Renal cortex interstitium (tissue), 15 donors: ENCODE data around the gene EGLN1. TPM values are rescaled to one million over a fixed set of nuclear protein-coding genes. Genes with fewer than 3 reads are reported as not detected.
"Not testable (repeated sequence)": the region's sequence is repeated elsewhere in the genome, so short reads cannot be mapped to it uniquely, and the experiment has no call there.

ENCODE experiments used
- DNase-seq, 11 donors: peaks; one replicate each; pipeline ENCODE4 v3.0.0-alpha.2; 2013; ENCODE audit warnings: low read depth in 9 of 11, low spot score in 4 of 11; ENCODE audit errors: extremely low read depth in 1 of 11
- long read RNA-seq, 16 experiments: transcript quantifications; one replicate each; lab custom pipeline, GENCODE V29; 2026
- polyA plus RNA-seq, 3 donors: library from polyadenylated mRNA; unstranded; fragments of 120-200 nt; gene quantifications; one replicate each; pipeline ENCODE4 v1.2.1, GENCODE V29; 2013; ENCODE audit not compliant: insufficient read length in 3 of 3

The EGLN1 gene
- polyA plus RNA-seq, result 10 to 100 TPM; 43.7 to 48.1 (median 46.1) TPM
- long read RNA-seq, donor 1, full-length matches to known transcripts, result 4 of 10 reads
- long read RNA-seq, donor 1, partial matches to known transcripts, result 0 of 10 reads
- long read RNA-seq, donor 1, other reads (novel, unspliced or antisense), result 6 of 10 reads
- long read RNA-seq, donor 2, full-length matches to known transcripts, result 11 of 11 reads
- long read RNA-seq, donor 2, partial matches to known transcripts, result 0 of 11 reads
- long read RNA-seq, donor 2, other reads (novel, unspliced or antisense), result 0 of 11 reads
- long read RNA-seq, donor 3, full-length matches to known transcripts, result 18 of 18 reads
- long read RNA-seq, donor 3, partial matches to known transcripts, result 0 of 18 reads
- long read RNA-seq, donor 3, other reads (novel, unspliced or antisense), result 0 of 18 reads
- long read RNA-seq, donor 4, full-length matches to known transcripts, result 11 of 11 reads
- long read RNA-seq, donor 4, partial matches to known transcripts, result 0 of 11 reads
- long read RNA-seq, donor 4, other reads (novel, unspliced or antisense), result 0 of 11 reads
- long read RNA-seq, donor 5, result 0 reads
- long read RNA-seq, donor 6, full-length matches to known transcripts, result 5 of 10 reads
- long read RNA-seq, donor 6, partial matches to known transcripts, result 5 of 10 reads
- long read RNA-seq, donor 6, other reads (novel, unspliced or antisense), result 0 of 10 reads
- long read RNA-seq, donor 7, full-length matches to known transcripts, result 11 of 11 reads
- long read RNA-seq, donor 7, partial matches to known transcripts, result 0 of 11 reads
- long read RNA-seq, donor 7, other reads (novel, unspliced or antisense), result 0 of 11 reads
- long read RNA-seq, donor 8, full-length matches to known transcripts, result 20 of 25 reads
- long read RNA-seq, donor 8, partial matches to known transcripts, result 0 of 25 reads
- long read RNA-seq, donor 8, other reads (novel, unspliced or antisense), result 5 of 25 reads
- long read RNA-seq, donor 9, full-length matches to known transcripts, result 16 of 16 reads
- long read RNA-seq, donor 9, partial matches to known transcripts, result 0 of 16 reads
- long read RNA-seq, donor 9, other reads (novel, unspliced or antisense), result 0 of 16 reads
- long read RNA-seq, donor 10, full-length matches to known transcripts, result 9 of 9 reads
- long read RNA-seq, donor 10, partial matches to known transcripts, result 0 of 9 reads
- long read RNA-seq, donor 10, other reads (novel, unspliced or antisense), result 0 of 9 reads
- long read RNA-seq, donor 11, full-length matches to known transcripts, result 7 of 7 reads
- long read RNA-seq, donor 11, partial matches to known transcripts, result 0 of 7 reads
- long read RNA-seq, donor 11, other reads (novel, unspliced or antisense), result 0 of 7 reads
- long read RNA-seq, donor 12, full-length matches to known transcripts, result 1 of 1 reads
- long read RNA-seq, donor 12, partial matches to known transcripts, result 0 of 1 reads
- long read RNA-seq, donor 12, other reads (novel, unspliced or antisense), result 0 of 1 reads
- long read RNA-seq, donor 13, full-length matches to known transcripts, result 20 of 59 reads
- long read RNA-seq, donor 13, partial matches to known transcripts, result 32 of 59 reads
- long read RNA-seq, donor 13, other reads (novel, unspliced or antisense), result 7 of 59 reads
- long read RNA-seq, donor 14, full-length matches to known transcripts, result 11 of 28 reads
- long read RNA-seq, donor 14, partial matches to known transcripts, result 17 of 28 reads
- long read RNA-seq, donor 14, other reads (novel, unspliced or antisense), result 0 of 28 reads
- long read RNA-seq, donor 15, full-length matches to known transcripts, result 3 of 3 reads
- long read RNA-seq, donor 15, partial matches to known transcripts, result 0 of 3 reads
- long read RNA-seq, donor 15, other reads (novel, unspliced or antisense), result 0 of 3 reads
- long read RNA-seq, donor 16, full-length matches to known transcripts, result 23 of 29 reads
- long read RNA-seq, donor 16, partial matches to known transcripts, result 0 of 29 reads
- long read RNA-seq, donor 16, other reads (novel, unspliced or antisense), result 6 of 29 reads

DNA sequence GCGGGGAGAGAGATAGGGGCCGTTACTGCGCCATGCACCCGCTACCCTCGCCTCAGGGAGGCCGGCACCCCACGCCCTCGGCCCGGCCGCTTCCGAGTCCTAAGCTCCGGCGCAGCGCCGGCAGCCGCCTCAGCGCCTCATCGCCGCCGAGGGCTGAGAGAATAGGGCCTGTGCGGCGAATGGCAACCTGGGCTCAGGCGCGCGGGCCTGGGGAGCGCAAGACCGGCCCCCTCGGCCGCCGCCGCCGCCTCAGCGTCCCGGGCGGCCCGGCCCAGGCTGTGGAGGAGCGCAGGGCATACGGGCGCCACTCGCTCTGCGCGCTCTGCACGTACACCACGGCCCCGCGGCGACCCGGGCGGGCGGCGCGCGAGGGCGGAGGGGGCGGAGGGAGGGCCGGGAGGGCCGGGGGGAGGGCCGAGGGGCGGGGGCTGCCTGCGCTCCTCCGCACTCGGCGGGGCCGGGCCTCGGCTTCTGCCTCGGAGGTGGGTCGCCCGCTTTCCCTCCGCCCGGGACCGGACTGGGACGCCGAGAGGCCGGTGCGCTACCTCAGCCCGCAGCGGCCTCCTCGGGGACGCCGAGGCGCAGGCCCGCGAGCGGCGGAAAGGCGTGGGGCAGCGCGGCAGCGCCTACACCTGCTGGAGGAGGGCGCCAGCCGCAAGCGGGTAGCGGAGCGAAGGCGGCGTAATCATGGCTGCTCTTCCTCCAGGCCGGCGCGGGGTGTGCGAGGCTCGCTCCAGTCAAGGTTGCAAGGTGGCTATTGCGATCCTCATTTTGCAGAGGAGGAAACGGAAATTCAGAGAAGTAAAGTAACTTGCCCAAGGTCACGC, at the start of gene EGLN1:
TSS of gene EGLN1 (minus strand) at position 317 of the 827 bp plus-strand sequence. CDS start 399 bp downstream, outside the sequence.
- peak in 10 of 11 donors; percentile 64 to 78 (median 72) for DNase-seq

DNA sequence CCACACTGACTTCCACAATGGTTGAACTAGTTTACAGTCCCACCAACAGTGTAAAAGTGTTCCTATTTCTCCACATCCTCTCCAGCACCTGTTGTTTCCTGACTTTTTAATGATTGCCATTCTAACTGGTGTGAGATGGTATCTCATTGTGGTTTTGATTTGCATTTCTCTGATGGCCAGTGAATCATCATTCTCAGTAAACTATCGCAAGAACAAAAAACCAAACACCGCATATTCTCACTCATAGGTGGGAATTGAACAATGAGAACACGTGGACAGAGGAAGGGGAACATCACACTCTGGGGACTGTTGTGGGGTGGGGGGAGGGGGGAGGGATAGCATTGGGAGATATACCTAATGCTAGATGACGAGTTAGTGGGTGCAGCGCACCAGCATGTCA, 49.4 kb upstream of the EGLN1 start:
- not testable (repeated sequence) for DNase-seq

DNA sequence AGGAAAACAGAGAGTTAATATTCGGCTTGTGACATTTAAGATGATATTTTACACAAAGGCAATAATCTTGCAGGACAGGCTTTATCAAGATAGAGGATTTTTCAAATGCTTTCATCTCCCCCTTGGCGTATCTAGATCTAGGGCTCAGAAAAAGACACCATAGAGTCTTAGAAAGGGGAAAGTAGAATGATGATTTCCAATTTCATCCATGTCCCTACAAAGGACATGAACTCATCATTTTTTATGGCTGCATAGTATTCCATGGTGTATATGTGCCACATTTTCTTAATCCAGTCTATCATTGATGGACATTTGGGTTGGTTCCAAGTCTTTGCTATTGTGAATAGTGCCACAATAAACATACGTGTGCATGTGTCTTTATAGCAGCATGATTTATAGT, 48.9 kb upstream of the EGLN1 start:
- DNase-seq, result not testable (repeated sequence)

DNA sequence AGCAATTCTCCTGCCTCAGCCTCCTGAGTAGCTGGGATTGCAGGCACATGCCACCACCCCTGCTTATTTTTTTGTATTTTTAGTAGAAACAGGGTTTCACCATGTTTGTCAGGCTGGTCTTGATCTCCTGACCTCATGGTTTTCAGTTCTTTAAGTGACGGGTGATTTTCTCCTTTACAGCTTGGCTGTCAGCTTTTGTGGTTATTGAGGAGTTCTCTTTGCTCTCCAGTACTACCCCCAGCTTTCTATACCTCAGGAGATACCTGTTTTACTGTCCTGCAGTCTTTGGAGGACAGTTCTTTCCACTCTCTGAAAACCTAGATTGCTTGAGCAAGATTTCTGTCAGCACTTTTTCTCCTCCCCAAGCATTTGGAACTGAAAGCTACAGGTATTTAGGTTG, 45.9 kb upstream of the EGLN1 start:
- DNase-seq, result no peak

DNA sequence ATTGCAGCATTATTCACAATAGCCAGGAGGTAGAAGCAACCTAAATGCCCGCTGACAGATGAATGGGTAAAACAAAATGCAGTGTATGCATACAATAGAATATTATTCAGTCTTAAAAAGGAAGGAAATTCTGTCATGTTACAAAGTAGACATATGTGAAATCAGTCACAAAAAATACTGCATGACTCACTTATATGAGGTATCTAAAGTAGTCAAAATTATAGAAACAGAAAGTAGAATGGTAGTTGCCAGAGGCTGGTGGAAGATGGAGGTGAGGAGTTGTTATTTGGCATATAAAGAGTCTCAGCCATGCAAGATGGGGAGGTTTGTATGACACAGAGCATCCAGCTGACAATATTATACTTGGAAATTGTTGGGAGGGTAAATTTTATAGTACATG, 43.0 kb upstream of the EGLN1 start:
- DNase-seq, result no peak

DNA sequence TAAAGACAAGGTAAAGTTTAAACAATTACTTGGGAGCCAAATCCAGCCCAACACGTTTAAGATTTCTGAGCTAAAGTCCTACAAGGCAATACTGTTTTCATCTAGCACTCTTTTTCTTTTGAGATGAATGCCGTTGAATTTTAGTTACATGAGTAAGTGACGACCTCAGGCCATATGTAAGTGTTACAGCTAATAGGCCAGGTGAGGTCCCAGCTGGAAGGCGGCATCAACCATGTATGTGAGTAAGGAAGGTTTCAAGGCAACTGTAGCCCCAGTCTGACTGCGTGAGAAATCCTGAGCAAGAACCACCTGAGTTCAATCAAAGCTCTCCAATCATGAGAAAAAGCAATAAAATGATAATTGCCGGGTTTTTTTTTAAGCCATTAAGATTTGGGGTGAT, 41.5 kb upstream of the EGLN1 start:
- DNase-seq, result no peak

DNA sequence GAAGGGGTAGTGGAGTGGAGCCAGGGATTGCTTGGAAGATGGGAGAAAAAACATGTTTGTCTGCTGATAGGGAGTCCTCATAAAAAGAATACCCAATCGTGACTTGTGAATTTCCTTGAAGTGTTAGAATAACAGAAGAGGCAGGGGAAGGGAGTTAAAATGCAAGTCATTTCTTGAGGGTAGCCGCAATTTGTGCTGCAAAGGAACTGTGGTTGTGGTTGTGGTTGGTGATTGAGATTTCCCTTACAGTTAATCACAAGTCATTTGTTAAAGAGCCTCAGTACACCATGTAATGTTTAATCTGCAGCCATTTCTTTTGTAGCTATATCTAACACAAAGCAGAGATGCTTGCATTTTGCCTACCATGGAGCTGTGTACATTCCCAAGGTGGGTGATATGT, 38.5 kb upstream of the EGLN1 start:
- DNase-seq, result no peak

DNA sequence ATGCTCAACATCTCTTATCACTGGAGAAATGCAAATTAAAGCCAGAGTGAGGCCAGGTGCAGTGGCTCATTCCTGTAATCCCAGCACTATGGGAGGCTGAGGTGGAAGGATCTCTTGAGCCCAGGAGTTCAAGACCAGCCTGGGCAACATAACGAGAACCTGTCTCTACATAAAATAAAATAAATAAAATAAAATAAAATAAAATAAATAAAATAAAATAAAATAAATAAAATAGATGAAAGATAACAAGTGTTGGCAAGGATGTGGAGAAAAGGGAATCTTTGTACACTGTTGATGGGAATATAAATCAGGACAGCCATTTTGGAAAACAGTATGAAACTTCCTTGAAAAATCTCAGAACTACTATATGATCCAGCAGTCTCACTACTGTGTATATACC, 37.4 kb upstream of the EGLN1 start:
- not testable (repeated sequence) for DNase-seq

DNA sequence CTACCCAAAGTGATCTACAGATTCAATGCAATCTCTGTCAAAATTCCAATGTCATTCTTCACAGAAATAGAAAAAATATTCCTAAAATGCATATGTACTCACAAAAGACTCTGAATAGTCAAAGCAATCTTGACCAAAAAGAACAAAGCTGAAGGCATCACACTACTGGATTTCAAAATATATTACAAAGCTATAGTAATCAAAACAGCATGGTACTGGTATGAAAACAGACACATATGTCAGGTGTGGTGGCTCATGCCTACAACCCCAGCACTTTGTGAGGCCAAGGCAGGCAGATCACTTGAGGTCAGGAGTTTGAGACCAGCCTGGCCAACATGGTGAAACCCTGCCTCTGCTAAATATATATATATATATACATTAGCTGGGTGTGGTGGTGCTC, 35.9 kb upstream of the EGLN1 start:
- not testable (repeated sequence) for DNase-seq

DNA sequence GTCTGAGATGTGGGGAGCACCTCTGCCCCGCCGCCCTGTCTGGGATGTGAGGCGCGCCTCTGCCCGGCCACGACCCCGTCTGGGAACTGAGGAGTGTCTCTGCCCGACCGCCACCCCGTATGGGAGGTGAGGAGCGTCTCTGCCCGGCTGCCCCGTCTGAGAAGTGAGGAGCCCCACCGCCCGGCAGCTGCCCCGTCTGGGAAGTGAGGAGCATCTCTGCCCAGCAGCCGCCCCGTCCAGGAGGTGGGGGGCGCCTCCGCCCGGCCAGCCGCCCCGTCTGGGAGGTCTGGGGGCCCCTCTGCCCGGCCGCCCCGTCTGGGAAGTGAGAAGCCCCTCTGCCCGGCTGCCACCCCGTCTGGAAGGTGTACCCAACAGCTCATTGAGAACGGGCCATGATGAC, 32.0 kb upstream of the EGLN1 start:
- DNase-seq, result not testable (repeated sequence)

DNA sequence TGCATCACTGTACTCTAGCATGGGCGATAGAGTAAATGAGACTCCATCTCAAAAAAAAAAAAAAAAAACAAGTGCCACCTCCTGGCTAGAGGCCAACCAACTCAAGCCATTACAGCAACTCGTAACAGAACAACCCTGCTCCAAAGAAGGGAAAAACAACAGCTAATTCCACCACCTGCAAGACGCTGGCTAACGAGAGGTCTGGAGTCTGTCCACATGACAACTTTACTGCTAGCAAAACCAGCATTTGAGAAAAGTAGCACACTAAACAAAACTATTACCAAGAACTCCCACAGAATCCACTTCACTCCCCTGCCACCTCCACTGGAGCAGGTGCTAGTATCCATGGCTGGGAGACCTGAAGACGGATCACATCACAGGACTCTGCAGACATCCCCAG, 24.1 kb upstream of the EGLN1 start:
- DNase-seq, result no peak

DNA sequence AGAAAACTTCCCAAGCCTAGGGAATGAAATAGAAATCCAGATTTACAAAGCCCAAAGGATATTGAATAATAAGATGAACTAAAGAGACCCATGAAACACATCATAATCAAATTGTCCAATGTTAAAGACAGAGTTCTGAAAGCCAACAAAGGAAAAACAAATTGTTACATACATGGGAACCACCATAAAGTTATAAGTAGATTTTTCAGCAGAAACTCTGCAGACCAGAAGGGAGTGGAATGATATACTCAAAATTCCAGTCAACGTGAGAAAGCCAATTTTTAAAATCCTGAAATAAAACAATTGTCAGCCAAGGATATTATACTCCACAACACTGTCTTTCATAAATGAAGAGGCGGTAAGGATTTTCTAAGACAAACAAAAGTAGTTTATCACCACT, 22.0 kb upstream of the EGLN1 start:
- DNase-seq, result no peak

DNA sequence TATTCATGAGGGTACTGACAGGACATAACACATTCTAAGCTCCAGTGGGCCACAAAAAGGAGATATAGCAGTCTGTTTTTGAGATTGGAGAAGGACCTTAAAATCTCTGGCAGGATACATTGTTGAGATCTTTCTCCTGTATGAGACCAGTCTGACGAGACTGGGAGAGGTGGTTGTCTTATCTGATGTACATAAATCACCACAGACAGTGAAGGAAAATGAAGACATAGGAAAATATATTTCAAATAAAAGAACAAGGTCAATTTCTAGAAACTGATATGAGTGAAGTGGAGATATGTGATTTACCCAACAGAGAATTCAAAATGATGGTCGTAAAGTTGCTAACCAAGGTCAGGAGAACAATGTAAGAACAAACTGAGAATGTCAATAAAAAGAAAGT, 21.3 kb upstream of the EGLN1 start:
- no peak for DNase-seq

DNA sequence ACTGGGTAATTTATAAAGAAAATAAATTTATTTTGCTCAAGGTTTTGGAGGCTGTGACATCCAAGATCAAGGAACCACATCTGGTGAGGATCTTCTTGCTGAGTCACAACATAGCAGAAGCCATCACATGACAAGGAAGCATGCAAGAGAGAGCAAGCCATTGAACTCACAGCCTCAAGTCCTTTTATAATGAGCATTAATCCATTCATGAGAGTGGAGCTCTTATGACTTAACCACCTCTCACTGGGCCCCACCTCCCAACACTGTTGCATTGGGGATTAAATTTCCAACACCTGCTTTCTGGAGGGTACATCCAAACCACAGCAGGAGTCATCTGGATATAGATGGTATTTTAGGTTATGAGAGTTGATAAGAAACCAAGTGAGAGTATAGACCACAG, 20.6 kb upstream of the EGLN1 start:
- DNase-seq, result no peak

DNA sequence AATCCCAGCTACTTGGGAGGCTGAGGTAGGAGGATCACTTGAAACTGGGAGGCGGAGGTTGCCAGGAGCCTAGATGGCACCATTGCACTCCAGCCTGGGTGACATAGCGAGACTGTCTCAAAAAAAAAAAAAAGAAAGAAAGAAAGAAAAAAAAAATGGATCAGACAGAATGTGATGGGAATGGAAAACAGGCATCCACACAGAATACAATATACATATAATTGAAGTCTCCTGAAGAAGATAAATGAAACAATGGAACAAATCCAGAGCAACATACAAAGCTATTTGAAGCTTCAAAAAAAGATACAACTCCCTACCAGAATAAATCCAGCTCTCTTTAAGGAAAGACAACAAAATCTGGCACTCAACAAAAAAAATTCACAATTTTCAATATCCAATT, 10.9 kb upstream of the EGLN1 start:
- no peak for DNase-seq

DNA sequence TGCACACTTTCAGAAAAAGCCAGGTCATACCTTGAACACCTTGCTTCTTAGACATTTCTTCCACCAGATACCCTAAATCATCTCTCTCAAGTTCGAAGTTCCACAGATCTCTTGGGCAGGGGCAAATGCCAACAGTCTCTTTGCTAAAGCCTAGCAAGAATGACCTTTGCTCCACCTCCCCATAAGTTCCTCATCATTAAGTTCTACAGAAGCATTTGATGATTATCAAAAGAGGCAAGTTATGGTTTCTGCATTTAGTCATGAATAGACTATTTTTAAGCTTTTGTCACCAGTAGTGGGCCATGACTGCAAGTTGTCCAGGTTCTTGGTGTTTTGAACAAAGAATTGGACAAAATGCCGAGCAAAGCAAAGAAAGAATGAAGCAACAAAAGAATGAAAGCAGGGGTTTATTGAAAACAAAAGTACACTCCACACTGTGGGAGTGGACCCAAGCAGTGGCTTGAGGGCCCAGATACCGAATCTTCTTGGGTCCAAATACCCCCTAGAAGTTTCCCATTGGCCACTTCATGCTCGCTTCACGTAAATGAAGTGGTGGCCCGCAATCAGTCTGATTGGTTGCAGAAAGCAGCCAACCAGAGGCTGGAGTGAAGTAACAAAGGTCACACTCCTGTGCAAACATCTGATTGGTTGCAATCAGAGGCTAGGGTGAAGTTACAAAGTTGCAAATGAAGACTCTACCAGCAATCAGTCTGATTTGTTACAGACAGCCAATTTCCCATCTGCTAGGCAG, 9.8 kb upstream of the EGLN1 start:
- DNase-seq, result no peak
